Thyroid gland (tissue), 4 donors: ENCODE measurements around the gene FRMD4B.

Experiments used
- CTCF ChIP-seq, 6 experiments: fragments of 200-600 bp in 3 of 6; fragments of 450-650 bp in 3 of 6; sonication (generic) in 3 of 6; IDR thresholded peaks; one replicate each; pipeline ENCODE4 v1.5.1; 2016 to 2019; ENCODE audit warnings: antibody characterized with exemption in 6 of 6, mild to moderate bottlenecking in 2 of 6, inconsistent platforms in 1 of 6, moderate library complexity in 1 of 6
- POLR2A ChIP-seq, 2 donors: fragments of 450-650 bp; IDR thresholded peaks; one replicate each; pipeline ENCODE4 v1.6.1; 2017; ENCODE audit warnings: antibody characterized with exemption in 2 of 2, mild to moderate bottlenecking in 2 of 2, moderate library complexity in 1 of 2

DNA sequence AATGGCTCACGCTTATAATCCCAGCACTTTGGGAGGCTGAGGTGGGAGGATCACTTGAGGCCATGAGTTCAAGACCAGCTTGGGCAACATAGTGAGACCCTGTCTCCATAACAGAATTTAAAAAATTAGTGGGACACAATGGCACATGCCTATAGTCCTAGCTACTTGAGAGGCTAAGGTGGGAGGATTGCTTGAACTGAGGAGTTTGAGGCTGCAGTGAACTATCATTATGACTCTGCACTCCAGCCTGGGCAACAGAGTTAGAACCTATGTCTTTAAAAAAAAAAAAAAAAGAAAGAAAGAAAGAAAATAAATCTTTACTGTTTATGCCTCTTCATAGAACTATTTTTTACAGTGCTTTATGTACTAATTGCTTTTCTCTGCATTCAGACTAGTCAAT, 178.9 kb downstream of the FRMD4B start:
- TF ChIP-seq CTCF (IDR thresholded peaks at IDR 0.05) (no peak), POLR2A (IDR thresholded peaks at IDR 0.05) (no peak)
